Right ventricle myocardium inferior (tissue), 1 donor: ENCODE results near the gene ACADL. TPM values are rescaled to one million over a fixed set of nuclear protein-coding genes. Genes with fewer than 3 reads are reported as not detected.

ENCODE experiments used
- ATAC-seq: fragments of 200-7000 bp; cut with Tn5 transposase; one replicate; pipeline ENCODE4 v1.9.1; 2020; ENCODE audit warnings: mild to moderate bottlenecking, moderate library complexity
- DNase-seq: peaks from one replicate; pipeline ENCODE4 v3.0.0; 2021; ENCODE audit errors: missing footprints
- intact Hi-C: fragments of 100-400 bp; cut with DNase I; formaldehyde crosslinking; loops from one replicate; pipeline ENCODE4 v1.11.0; 2022
- long read RNA-seq: library from polyadenylated mRNA; unstranded; transcript quantifications from one replicate; pipeline ENCODE4 v2.0.0, GENCODE V29; 2021
- total RNA-seq: library from RNA; stranded (reverse); fragmentation: NEBNext Ultra II Directional; extraction: Animal tissue kit (Norgen Biotek cat#: 25700); gene quantifications from one replicate; pipeline ENCODE4 v1.2.1, GENCODE V29; 2021
- donor health status: DM: no; HTN: yes; CAD: no; lungs with severe emphysema.

The ACADL gene
- total RNA-seq, result 0.76 TPM
- long read RNA-seq, result 0 reads

DNA sequence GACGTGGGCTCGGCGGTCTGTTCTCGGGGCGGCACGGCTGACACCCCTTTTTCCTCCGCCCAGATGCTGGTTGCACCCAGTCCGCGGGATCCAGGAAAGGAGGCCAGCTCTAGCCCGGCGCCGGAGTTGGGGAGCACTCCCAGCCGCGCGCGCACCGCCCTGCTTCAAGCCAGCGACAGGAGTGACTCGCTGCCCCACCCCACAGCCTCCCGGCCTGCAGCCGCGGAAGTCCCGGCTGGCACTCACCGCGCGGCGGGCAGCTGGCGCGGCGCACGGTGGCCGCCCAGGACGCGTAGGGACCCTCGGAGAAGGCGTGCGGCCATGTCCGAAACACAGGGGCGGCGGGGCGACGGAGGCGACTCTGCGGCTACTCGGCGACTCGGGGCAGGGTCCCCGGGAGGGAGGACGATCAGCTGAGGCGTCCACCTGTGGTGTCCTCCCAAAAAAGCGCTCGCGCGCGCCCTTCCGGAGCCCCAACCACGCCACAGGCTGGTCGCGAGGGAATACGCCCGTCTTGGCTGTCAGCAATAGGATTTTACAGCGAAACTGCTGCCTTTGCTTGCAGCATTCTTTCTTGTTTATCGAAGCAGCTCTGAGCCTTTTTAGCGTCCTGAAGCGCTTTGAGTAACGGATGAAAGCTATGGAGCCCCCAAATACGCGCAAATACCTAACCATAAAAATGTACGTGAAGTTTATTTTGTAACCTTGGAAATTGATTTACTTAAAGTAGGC lies at the start of gene ACADL:
Gene ACADL, minus strand, starts transcription at position 507 of the 732 bp plus-strand sequence. Its CDS starts 184 bp downstream, at position 323.
- DNase-seq (peak; percentile 81), ATAC-seq (peak; percentile 88)

DNA sequence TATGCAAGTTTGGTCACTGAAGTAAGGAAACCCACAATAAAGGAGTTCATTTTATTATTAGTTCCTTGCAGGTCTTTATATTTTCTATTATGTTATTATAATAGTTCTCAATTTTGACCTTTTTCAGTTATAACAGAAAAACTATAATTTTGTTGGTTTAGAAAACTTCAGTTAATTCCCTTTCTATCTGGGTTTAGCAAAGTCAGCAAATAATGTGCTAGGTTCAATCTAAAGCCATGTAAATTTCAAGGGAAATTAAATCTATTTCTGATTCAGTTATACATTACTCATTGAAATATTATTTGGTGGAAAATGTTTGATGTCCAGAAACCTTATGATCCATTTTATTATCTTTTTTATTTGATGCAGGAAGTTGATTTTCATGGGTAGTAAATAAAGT lies 46.1 kb upstream of the ACADL start:
- intact Hi-C loops, result no loop called here

More for the DNA sequence above, at the start of gene ACADL:
- intact Hi-C loops, result no loop called here

DNA sequence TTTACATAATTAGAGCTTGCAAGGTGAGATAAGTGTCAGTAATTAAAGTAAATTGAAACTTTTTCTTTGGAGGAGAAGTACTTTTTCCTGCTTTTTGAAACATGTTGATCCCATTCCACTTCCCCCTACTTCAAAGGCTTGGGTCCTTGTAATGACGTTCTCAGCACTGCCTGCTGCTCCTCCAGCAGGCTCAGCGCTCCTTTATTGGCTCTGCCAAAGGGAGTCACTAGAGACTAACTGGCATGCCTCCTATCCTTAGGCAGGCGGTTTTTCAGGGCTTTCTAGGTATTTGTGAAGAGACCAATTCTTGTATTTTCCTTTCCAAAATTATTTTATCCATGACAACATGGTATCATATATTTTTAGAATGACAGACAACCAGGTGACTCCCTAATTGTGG lies 43.9 kb upstream of the ACADL start:
- intact Hi-C loops, result no loop called here

More for the DNA sequence above, 46.1 kb upstream of the ACADL start:
- DNase-seq (no peak), ATAC-seq (no peak)

DNA sequence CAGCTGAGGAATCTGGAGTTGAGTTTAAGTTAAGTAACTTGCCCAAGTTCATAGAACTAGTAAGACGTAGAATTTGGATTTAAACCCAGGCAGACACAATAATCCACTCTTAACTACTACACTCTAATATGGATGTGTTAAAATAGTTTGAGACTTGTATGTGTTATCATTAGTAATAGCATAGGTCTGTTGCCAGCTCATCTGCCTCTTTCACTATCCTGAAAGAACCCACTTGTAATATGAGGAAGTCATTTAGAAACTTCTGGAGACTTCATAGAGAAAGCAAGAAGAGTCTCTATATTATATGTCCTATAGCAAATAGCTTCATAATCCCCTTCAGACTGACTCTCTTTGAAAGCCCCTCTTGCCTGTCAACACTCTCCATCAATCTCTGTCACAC lies 43.0 kb upstream of the ACADL start:
- DNase-seq (no peak), ATAC-seq (no peak)
- intact Hi-C loops, result no loop called here

More for the DNA sequence above, 43.9 kb upstream of the ACADL start:
- DNase-seq, result no peak
- no peak for ATAC-seq

DNA sequence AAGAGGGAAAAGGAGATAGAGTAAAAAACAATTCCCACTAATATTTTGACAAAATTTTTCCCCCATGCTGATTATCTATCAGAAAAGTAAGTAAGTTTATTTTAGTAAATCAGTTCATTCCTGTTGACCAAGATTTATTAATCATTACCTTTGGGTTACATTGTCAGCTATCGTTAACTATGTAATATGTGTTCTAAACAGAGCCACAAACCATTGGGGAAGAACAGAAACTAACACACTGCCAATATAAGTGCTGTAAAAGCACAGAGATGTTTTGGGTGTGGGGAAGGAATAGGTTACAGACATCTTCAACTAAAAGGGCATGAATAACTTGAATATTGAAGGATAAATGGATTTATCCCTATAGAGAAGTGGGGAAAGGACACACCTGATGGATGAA lies 42.5 kb upstream of the ACADL start:
- no peak for DNase-seq
- intact Hi-C loops, result no loop called here
- no peak for ATAC-seq

DNA sequence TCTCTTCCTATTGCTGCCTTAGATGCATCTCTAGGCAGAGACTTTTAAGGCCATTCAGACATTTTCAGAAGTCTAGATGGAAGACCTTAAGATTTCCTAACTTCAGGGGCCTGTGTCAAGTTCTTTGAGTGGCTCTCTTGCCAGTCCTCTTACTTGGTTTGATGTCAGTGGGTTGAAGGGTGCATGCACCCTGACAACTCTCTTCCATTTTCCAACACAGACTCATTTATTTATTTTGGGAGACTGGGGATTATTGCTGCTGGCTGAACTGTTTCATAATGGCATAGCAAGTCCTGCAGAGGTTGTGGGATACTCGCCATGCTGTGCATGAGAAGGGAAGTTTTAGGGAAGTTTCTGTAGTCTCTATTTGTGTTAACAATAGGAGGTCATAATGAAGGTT lies 39.0 kb upstream of the ACADL start:
- intact Hi-C loops, result no loop called here
- DNase-seq (no peak), ATAC-seq (no peak)

DNA sequence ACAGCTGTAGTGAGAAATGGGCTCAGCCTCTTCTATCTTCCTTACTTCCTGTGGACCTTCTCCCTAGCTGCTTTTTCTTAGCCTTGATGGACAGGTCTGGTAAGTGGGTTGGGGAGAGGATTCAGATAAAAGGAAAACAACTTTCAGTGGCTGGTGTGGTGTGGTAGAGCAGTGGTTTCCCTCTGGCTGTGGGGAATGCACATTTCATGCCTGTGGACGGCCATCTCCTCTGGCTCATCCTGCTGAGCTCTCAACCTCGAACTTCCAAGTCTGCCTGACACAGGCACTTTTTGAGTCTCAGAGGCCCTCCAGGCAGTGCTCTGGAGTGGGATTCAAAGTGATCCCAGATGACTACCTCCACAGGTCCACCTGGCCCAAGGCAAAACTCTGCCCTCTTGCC lies 38.6 kb upstream of the ACADL start:
- DNase-seq (no peak), ATAC-seq (no peak)
- intact Hi-C loops, result no loop called here

DNA sequence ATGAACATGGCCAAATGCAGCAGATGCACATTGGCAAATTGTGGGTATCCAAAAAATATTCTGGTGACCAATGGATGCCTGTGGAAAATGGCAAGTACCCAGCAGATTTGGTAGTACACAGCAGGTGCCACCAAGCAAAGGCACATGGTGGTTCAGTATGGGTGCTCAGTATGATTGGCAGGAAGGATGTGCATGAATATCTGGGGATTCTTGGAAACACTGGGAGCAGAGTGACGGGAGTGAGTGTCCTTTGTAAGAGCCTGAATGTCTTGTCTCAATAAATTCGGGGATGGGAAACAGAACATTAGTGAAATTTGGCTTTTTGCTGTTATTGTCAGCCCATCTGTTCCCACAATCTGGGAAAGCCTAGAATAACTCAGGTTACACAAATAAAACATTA lies 36.8 kb upstream of the ACADL start:
- DNase-seq, result no peak

DNA sequence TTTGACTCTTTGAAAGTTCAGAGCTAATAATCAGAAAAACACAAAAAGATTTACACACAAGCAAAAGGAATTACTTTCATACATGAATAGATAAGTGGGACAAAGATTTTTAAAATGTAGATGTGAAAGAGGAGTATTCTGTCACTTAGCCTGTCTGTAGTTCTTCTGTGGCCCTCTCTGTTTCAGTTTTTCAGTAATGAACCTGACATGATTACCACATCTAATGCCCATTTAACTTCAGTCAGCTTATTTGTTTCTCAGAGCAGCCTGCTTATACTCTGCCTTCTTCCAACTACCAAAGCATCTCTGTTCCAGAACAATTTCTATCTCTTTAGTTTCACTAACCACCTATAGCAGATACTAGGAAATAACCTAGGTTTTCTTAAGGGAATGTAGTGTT lies 34.4 kb upstream of the ACADL start:
- ATAC-seq, result no peak
- intact Hi-C loops, result no loop called here

More for the DNA sequence above, 36.8 kb upstream of the ACADL start:
- intact Hi-C loops, result no loop called here
- no peak for ATAC-seq

DNA sequence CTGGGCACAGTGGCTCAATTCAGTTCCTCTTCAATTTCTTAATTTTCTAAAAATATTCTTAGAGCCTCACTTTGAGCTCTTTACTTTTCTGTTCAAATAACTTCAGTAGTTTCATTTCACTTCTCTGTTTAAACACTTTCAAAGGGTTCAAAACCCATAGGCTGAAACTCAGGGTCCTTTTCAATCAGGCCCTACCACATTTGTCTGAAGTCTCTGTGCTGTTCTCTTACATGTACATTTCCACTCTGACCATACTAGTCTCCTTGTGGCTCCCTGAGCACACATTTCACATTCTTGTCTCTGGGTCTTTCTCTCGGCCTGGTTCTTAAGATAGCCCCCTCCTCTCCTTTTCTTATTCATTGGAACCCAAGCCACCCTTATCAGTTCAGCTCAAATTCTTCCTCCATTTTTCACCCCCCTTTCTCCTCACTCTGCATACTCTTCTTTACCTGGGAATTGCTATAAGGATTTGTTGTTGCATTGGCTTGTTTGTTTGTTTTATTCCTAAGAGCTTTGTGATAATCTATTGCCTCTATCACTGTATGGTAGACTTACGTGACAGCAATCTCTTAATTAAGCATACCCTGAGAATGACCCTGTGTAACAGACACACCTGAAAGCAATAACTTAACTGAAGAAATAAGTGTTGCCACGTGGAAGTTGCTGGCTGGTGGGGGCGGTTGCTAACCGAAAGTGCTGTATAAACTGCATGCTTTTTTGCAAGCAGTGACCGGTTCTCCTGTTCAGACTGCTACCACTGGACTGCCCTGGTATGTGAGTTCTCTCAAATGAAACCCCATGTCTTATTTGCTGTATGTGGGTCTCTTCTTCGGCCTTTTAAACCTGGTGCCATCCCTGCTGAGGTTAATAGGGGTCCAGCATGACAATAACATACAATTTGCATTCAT lies 27.7 kb upstream of the ACADL start:
- intact Hi-C loops, result loop anchor here (5.0 kb wide), 1 partner anchor 144 kb away; no protein-coding TSS in a partner anchor
- ATAC-seq, result no peak
- no peak for DNase-seq

More for the DNA sequence above, 34.4 kb upstream of the ACADL start:
- DNase-seq, result no peak

DNA sequence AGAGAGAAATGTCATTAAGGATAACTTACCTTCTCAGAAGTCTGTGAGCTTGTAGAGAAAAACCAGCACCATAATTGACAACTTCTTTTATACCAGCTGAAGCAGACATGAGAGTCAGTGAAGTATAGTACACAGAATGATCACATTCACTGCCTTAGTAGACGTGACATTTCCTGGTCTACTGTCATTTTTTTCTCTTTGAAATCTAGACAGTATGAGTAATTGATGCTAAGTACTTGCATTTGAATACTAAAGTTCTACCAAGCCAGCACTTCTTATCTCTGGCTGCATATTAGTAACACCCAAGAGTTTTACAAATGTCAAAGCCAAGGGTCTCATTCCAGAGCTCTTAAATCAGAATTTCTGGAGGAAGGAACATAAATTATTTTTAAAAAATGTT lies 25.4 kb upstream of the ACADL start:
- DNase-seq, result no peak
- ATAC-seq, result no peak

DNA sequence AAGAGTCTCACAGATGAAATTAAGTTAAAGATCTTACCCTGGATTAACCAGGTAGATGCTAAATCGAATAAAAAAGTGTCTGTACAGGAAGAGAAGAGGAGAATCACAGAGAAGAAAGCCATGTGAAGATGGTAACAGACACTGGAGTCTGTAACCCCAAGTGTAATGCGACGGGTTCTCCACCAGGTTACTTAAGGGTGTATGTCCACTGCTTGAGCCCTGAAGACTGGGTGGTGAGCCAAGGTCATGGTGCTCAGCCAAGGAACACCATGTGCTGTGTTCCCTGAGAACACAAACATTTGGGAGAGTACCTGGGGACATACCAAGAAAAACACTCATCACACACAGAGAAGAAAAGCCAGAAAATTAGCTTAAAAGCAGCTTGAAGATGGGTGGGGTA lies 8.2 kb upstream of the ACADL start:
- intact Hi-C loops, result no loop called here
- ATAC-seq, result no peak
- no peak for DNase-seq

More for the DNA sequence above, 25.4 kb upstream of the ACADL start:
- intact Hi-C loops, result loop anchor here (5.0 kb wide), 1 partner anchor 147 kb away; no protein-coding TSS in a partner anchor

DNA sequence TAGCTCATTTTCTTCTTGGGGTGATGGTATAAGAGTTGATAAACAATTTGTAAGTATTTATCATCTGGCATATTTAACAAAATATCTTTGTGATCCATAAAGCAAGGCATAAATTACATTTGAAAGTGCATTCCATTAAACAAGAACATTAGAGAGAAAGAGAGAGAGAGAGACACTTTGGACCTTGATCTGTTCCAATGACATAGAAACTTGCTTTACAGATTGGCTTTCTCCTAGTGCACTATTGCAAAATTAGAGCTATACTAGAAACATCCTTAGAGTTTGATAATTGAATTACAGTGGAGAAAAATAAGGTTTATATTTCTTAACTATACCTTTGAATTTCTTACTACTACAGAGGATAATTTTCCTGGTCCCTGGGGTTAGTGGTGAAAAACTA lies 5.7 kb upstream of the ACADL start:
- DNase-seq (no peak), ATAC-seq (no peak)
- intact Hi-C loops, result no loop called here

DNA sequence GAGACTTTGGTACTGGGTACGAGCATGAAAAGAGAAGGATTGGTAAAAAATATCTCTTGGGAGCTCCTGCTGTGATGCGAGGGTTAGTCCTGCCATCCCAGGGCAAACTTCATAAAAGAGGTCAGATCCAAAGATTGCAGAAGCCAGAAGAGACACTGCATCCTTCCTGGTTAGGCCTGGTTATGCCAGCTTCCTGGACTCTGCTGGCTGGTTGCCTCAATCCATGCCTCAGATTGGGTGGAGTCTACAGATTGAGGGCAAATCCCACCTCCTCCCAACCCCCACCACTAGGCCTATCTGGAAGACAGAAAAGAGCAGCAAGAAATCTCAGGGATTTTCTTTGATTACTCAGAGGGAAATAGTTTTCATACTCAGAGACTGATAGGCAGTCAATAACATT lies 5.3 kb upstream of the ACADL start:
- ATAC-seq (no peak), DNase-seq (no peak)
- intact Hi-C loops, result no loop called here

DNA sequence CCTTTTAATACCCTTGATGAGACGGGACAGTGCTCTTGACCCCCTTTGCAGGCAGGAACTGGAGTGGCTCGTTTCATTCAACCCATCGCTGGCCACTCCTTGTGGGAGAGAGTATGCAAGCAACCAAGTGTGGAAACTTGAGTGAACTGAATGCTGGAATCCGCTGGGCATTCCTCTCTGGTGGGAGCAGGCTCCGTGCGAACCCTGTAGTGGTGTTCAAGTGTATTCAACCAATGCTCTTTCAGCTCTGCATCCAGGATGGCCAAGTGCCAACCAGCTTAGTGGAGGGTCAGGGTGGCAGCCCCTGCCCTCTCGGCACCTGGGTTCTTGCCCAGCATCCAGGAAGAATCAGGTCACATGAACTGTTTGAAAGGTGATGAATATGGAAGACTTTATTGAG lies 3.3 kb upstream of the ACADL start:
- ATAC-seq (no peak), DNase-seq (no peak)
- intact Hi-C loops, result no loop called here

DNA sequence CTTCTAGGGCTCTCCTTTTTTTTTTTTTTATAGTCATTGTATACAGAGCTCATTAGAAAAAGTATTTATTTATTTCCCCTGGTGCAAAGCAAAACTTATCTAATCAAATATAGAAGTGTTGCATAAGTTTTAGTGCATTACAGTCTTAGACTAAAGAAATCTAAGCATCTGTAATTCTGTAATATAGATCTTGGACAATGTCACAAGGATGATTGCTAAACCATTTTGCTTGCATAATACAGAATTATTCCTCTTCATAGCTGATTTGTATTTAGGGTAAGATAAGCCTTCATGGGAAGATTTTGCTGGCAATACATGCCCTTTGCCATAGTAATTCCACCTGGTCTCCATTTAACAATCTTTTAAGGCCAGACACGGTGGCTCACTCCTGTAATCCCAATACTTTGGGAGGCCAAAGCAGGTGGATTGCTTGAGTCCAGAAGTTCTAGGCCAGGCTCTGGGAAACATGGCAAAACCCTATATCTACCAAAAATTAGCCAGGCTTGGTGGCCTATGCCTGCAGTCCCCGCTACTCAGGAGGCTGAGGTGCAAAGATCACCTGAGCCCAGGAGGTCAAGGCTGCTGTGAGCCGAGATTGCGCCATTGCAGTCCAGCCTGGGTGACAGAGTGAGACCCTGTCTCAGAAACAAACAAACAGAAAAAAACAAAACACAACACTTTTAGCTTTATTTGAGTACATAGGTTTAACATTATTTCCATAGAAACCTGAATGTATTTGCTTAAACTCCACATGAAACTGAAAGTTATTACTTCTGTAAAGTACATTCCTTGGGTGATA lies 2.2 kb upstream of the ACADL start:
- DNase-seq, result no peak

DNA sequence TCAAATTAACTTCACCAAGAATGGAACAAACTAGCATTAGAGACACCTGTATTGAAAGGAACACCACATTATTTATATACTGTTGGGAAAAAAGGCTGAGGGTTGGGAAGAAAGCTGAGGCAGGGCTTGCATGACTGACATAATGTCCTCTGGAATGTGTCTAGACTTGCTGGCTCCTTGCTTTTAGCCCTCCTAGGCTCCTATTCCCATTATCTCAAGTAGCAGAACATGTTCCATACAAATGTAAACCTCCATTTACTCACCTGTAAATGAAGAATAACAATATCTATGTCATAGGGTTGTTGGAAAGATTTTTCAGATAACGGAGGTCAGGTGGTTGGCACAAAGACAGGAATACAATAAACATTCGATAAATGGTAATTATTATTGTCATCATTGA lies 976 bp upstream of the ACADL start:
- ATAC-seq (no peak), DNase-seq (no peak)
- intact Hi-C loops, result no loop called here

More for the DNA sequence above, 2.2 kb upstream of the ACADL start:
- intact Hi-C loops, result no loop called here
- no peak for ATAC-seq

DNA sequence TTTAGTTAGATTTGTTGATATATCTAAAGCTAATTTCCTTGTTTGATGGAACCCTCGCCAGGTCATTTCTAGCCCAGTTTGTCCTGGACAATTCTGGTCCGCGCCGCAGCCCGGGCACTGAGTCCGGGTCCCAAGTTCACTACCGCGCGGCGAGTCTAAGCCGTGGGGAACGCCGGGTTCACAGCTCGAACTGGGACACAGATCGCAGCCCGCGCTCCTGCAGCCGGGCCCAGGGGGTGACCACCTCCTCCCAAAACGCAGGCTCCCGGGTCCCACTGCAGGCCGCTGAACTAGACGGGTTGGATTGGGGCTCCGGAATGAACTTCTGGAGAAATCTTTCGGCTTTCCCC lies 681 bp downstream of the ACADL start:
- peak; percentile 72 for DNase-seq
- peak; percentile 62 for ATAC-seq
- intact Hi-C loops, result no loop called here

DNA sequence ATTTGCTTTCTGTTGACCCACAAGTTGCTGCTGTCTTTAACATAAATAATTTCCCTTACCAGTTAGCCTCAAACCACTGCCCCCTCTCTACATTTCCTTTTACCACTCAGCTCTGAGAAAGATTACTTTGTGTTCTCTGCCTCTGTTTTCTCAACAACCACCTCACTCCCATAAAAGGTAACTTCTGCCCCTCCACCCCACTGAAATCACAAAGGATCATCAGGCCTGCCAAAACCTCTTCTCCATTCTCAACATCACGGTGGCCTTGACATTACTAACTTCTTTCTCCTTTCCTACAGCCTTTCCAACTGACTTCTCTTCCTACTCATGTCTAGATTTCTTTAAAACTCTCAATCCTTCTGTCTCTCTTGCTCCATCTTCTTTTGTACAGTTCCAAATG lies 10.1 kb downstream of the ACADL start:
- no peak for DNase-seq
- ATAC-seq, result no peak
- intact Hi-C loops, result no loop called here
